GM12878 (cell line): ENCODE data around the gene ARSJ. TPM values are rescaled to one million over a fixed set of nuclear protein-coding genes. Genes with fewer than 3 reads are reported as not detected.

ENCODE experiments used
- CEBPB ChIP-seq, 2 experiments: fragments of 150-350 bp in 1 of 2; IDR thresholded peaks; 2 replicates each; pipeline ENCODE4 v1.6.1; 2012 to 2014; ENCODE audit warnings: low read depth in 2 of 2, low read length in 2 of 2, borderline replicate concordance in 1 of 2, inconsistent platforms in 1 of 2
- ETV6 ChIP-seq, 2 experiments: fragments of 450-650 bp in 1 of 2; IDR thresholded peaks in 1 of 2; conservative IDR thresholded peaks in 1 of 2; 2 replicates each; pipeline ENCODE4 v1.6.1; 2014; ENCODE audit warnings: antibody characterized with exemption in 1 of 2, borderline replicate concordance in 1 of 2, low read depth in 1 of 2, mild to moderate bottlenecking in 1 of 2, moderate library complexity in 1 of 2
- GABPA ChIP-seq: IDR thresholded peaks from 2 replicates; pipeline ENCODE4 v1.6.1; 2014; ENCODE audit warnings: antibody characterized with exemption, low read depth, mild to moderate bottlenecking, inconsistent platforms
- HDAC6 ChIP-seq: fragments of 200-600 bp; sonication (generic); IDR thresholded peaks from one replicate; pipeline ENCODE4 v1.8.0; 2017; ENCODE audit warnings: antibody characterized with exemption; ENCODE audit not compliant: unreplicated experiment
- JUNB ChIP-seq: IDR thresholded peaks from 2 replicates; pipeline ENCODE4 v1.6.1; 2016; ENCODE audit warnings: antibody characterized with exemption, mild to moderate bottlenecking
- MAX ChIP-seq: IDR thresholded peaks from 2 replicates; pipeline ENCODE4 v1.6.1; 2012; ENCODE audit warnings: low read depth, low read length, improper control_type of control experiment
- MTA3 ChIP-seq: IDR thresholded peaks from 2 replicates; pipeline ENCODE4 v1.6.1; 2012; ENCODE audit warnings: low read length, inconsistent platforms, borderline replicate concordance
- RB1 ChIP-seq: fragments of 450-650 bp; formaldehyde crosslinking; IDR thresholded peaks from 2 replicates; pipeline ENCODE4 v1.6.1; 2017; ENCODE audit warnings: mild to moderate bottlenecking, borderline replicate concordance
- SMAD5 ChIP-seq: IDR thresholded peaks from 2 replicates; pipeline ENCODE4 v1.6.1; 2016; ENCODE audit warnings: antibody characterized with exemption, low read depth
- SREBF2 ChIP-seq: IDR thresholded peaks from 2 replicates; pipeline ENCODE4 v1.6.1; 2012; ENCODE audit warnings: mild to moderate bottlenecking, low read length
- ZBED1 ChIP-seq: IDR thresholded peaks from 2 replicates; pipeline ENCODE4 v1.6.1; 2016; ENCODE audit warnings: borderline replicate concordance
- polyA plus RNA-seq, 11 experiments: library from polyadenylated mRNA; depleted of rRNA in 4 of 11; unstranded in 6 of 11; stranded (reverse) in 5 of 11; fragments of >200 nt; fragmentation: Nextera tagmentation in 4 of 11; fragmentation: Illumina TruSeq in 1 of 11; extraction: Ambion mirVana in 4 of 11; extraction: Trizol in 1 of 11; gene quantifications; 1 replicate in 1 of 11; 2 replicates in 10 of 11; pipeline versions ENCODE4 v1.2.1 to v1.2.3, GENCODE V29; 2011 to 2016; ENCODE audit warnings: inconsistent platforms in 2 of 11, missing spikeins in 2 of 11, low read depth in 1 of 11
- total RNA-seq, 4 experiments: library from RNA; depleted of rRNA in 3 of 4; stranded (reverse); fragments of >200 nt in 3 of 4; fragmentation: Illumina TruSeq in 1 of 4; extraction: Trizol in 1 of 4; gene quantifications; 2 replicates each; pipeline versions ENCODE4 v1.2.1 to v1.2.3, GENCODE V29; 2013 to 2021
- TF ChIP-seq, protein P1 (sequence below): fragments of 450-650 bp; formaldehyde crosslinking; IDR thresholded peaks from 2 replicates; pipeline ENCODE4 v1.4.0; 2022; ENCODE audit warnings: mild to moderate bottlenecking, moderate library complexity
- TF ChIP-seq, protein P2 (sequence below): fragments of 450-650 bp; conservative IDR thresholded peaks from 2 replicates; pipeline ENCODE4 v1.6.1; 2017; ENCODE audit warnings: mild to moderate bottlenecking, moderate library complexity

The ARSJ gene
- total and polyA plus RNA-seq, 10 of the 15 experiments (the other 5 are each of a cell fraction or from before 2014, with no cell fraction given), result under 0.01 to 0.19 (median 0.04) TPM; not detected in 5

GRCh38 chr4:113997206-113997605 lies 17.8 kb upstream of the ARSJ start (continued):
- TF ChIP-seq, protein P1, sequence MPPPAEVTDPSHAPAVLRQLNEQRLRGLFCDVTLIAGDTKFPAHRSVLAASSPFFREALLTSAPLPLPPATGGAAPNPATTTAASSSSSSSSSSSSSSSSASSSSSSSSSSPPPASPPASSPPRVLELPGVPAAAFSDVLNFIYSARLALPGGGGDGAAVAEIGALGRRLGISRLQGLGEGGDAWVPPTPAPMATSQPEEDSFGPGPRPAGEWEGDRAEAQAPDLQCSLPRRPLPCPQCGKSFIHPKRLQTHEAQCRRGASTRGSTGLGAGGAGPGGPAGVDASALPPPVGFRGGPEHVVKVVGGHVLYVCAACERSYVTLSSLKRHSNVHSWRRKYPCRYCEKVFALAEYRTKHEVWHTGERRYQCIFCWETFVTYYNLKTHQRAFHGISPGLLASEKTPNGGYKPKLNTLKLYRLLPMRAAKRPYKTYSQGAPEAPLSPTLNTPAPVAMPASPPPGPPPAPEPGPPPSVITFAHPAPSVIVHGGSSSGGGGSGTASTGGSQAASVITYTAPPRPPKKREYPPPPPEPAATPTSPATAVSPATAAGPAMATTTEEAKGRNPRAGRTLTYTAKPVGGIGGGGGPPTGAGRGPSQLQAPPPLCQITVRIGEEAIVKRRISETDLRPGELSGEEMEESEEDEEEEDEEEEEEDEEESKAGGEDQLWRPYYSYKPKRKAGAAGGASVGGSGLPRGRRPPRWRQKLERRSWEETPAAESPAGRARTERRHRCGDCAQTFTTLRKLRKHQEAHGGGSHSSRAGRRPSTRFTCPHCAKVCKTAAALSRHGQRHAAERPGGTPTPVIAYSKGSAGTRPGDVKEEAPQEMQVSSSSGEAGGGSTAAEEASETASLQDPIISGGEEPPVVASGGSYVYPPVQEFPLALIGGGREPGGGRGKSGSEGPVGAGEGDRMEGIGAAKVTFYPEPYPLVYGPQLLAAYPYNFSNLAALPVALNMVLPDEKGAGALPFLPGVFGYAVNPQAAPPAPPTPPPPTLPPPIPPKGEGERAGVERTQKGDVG (CRISPR knock-in tag), result no peak
- TF ChIP-seq, protein P2, sequence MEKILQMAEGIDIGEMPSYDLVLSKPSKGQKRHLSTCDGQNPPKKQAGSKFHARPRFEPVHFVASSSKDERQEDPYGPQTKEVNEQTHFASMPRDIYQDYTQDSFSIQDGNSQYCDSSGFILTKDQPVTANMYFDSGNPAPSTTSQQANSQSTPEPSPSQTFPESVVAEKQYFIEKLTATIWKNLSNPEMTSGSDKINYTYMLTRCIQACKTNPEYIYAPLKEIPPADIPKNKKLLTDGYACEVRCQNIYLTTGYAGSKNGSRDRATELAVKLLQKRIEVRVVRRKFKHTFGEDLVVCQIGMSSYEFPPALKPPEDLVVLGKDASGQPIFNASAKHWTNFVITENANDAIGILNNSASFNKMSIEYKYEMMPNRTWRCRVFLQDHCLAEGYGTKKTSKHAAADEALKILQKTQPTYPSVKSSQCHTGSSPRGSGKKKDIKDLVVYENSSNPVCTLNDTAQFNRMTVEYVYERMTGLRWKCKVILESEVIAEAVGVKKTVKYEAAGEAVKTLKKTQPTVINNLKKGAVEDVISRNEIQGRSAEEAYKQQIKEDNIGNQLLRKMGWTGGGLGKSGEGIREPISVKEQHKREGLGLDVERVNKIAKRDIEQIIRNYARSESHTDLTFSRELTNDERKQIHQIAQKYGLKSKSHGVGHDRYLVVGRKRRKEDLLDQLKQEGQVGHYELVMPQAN, result no peak
- no peak for TF ChIP-seq CEBPB (IDR thresholded peaks at IDR 0.05; ENCODE audit: borderline replicate concordance in 1 of 2, low read depth in 2 of 2, low read length in 2 of 2)
- TF ChIP-seq MAX, result no peak
- no peak for TF ChIP-seq ETV6 (conservative IDR thresholded peaks at IDR 0.05 in 1 of 2, IDR thresholded peaks at IDR 0.05 in 1 of 2; ENCODE audit: borderline replicate concordance in 1 of 2, low read depth in 1 of 2)
- TF ChIP-seq SMAD5, result no peak
- no peak for TF ChIP-seq RB1
- no peak for TF ChIP-seq SREBF2
- no peak for TF ChIP-seq HDAC6
- no peak for TF ChIP-seq GABPA
- TF ChIP-seq MTA3, result no peak
- TF ChIP-seq JUNB, result no peak
- no peak for TF ChIP-seq ZBED1
